Astrocyte (in vitro differentiated cells and primary cell): ENCODE data around the gene UBALD1.
"Not testable (repeated sequence)": the region's sequence is repeated elsewhere in the genome, so short reads cannot be mapped to it uniquely, and the experiment has no call there.

Experiments
- EZH2 ChIP-seq: IDR thresholded peaks from 2 replicates; pipeline ENCODE4 v1.6.1; 2012; ENCODE audit warnings: mild to moderate bottlenecking, low read length, inconsistent platforms; ENCODE audit not compliant: insufficient read depth
- TF ChIP-seq, protein P1 (sequence below): IDR thresholded peaks from 2 replicates; pipeline ENCODE4 v1.5.1; 2011; ENCODE audit warnings: low read depth, mild to moderate bottlenecking, inconsistent platforms, low read length, moderate library complexity; ENCODE audit not compliant: insufficient read depth

DNA sequence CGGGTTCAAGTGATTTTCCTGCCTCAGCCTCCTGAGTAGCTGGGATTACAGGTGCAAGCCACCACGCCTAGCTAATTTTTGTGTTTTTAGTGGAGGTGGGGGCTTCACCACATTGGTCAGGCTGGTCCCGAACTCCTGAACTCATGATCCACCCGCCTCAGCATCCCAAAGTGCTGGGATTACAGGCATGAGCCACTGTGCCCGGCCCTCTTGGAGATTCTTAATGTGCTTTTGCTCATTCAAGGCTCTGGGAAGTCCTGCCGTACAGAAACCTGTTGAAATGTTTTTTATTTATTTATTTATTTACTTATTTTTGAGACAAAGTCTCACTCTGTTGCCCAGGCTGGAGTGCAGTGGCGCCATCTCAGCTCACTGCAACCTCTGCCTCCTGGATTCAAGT lies 40.8 kb downstream of the UBALD1 start:
- TF ChIP-seq, protein P1, sequence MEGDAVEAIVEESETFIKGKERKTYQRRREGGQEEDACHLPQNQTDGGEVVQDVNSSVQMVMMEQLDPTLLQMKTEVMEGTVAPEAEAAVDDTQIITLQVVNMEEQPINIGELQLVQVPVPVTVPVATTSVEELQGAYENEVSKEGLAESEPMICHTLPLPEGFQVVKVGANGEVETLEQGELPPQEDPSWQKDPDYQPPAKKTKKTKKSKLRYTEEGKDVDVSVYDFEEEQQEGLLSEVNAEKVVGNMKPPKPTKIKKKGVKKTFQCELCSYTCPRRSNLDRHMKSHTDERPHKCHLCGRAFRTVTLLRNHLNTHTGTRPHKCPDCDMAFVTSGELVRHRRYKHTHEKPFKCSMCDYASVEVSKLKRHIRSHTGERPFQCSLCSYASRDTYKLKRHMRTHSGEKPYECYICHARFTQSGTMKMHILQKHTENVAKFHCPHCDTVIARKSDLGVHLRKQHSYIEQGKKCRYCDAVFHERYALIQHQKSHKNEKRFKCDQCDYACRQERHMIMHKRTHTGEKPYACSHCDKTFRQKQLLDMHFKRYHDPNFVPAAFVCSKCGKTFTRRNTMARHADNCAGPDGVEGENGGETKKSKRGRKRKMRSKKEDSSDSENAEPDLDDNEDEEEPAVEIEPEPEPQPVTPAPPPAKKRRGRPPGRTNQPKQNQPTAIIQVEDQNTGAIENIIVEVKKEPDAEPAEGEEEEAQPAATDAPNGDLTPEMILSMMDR, result not testable (repeated sequence)
- TF ChIP-seq EZH2, result not testable (repeated sequence)
